Testis (tissue), 2 donors: ENCODE measurements around the gene NOC3L.

Experiments
- CTCF ChIP-seq, 3 experiments: fragments of 450-650 bp in 2 of 3; fragments of 200-600 bp in 1 of 3; sonication (generic) in 1 of 3; IDR thresholded peaks; one replicate each; pipeline ENCODE4 v1.5.1; 2016 to 2019; ENCODE audit warnings: antibody characterized with exemption in 3 of 3, mild to moderate bottlenecking in 2 of 3, moderate library complexity in 1 of 3
- POLR2A ChIP-seq: fragments of 450-650 bp; IDR thresholded peaks from one replicate; pipeline ENCODE4 v1.6.1; 2017; ENCODE audit warnings: antibody characterized with exemption, mild to moderate bottlenecking, moderate library complexity

GRCh38 chr10:94327649-94328048 lies 35.1 kb downstream of the NOC3L start:
- TF ChIP-seq CTCF (IDR thresholded peaks at IDR 0.05) (no peak), POLR2A (no peak)
